HG03066 (cell line): ENCODE measurements around the gene ZNF718.
A peak's percentile ranks its signal among the peaks of the same experiment; 100 is the strongest.
"Not testable (repeated sequence)": the region's sequence is repeated elsewhere in the genome, so short reads cannot be mapped to it uniquely, and the experiment has no call there.

Experiments
- ATAC-seq: cut with Tn5 transposase; IDR thresholded peaks from one replicate; pipeline ENCODE4 v1.9.1; 2021; ENCODE audit warnings: low read depth; ENCODE audit not compliant: unreplicated experiment

Gene ZNF718

GRCh38 chr4:124275-125081, at the start of gene ZNF718:
ZNF718 (plus strand) TSS chr4:124501; CDS start chr4:124671, 170 bp downstream.
- peak; percentile 99 for ATAC-seq

GRCh38 chr4:85951-86350, 38.4 kb upstream of the ZNF718 start:
- ATAC-seq: no peak

GRCh38 chr4:86559-87324, 37.6 kb upstream of the ZNF718 start:
- not testable (repeated sequence) for ATAC-seq

- no peak for ATAC-seq
Observed at GRCh38 chr4:98386-98785, 25.9 kb upstream of the ZNF718 start.

- no peak for ATAC-seq
Observed at GRCh38 chr4:99863-100262, 24.4 kb upstream of the ZNF718 start.

GRCh38 chr4:107083-107443, 17.2 kb upstream of the ZNF718 start:
- no peak for ATAC-seq

GRCh38 chr4:107444-108429, 16.6 kb upstream of the ZNF718 start:
- no peak for ATAC-seq

GRCh38 chr4:112771-113170, 11.5 kb upstream of the ZNF718 start:
- ATAC-seq: no peak

- ATAC-seq: no peak
Observed at GRCh38 chr4:113732-114131, 10.6 kb upstream of the ZNF718 start.

GRCh38 chr4:114149-114548, 10.2 kb upstream of the ZNF718 start:
- no peak for ATAC-seq

GRCh38 chr4:116499-116898, 7.8 kb upstream of the ZNF718 start:
- no peak for ATAC-seq

- no peak for ATAC-seq
Observed at GRCh38 chr4:120616-121015, 3.7 kb upstream of the ZNF718 start.

- ATAC-seq: no peak
Observed at GRCh38 chr4:121408-122084, 2.8 kb upstream of the ZNF718 start.

GRCh38 chr4:123922-124274, 403 bp upstream of the ZNF718 start:
- ATAC-seq: not testable (repeated sequence)

GRCh38 chr4:125091-125771, 930 bp downstream of the ZNF718 start:
- ATAC-seq: peak; percentile 11

GRCh38 chr4:125833-126232, 1.5 kb downstream of the ZNF718 start:
- no peak for ATAC-seq

- no peak for ATAC-seq
Observed at GRCh38 chr4:132483-132882, 8.2 kb downstream of the ZNF718 start.

- ATAC-seq: no peak
Observed at GRCh38 chr4:138935-139334, 14.6 kb downstream of the ZNF718 start.

- no peak for ATAC-seq
Observed at GRCh38 chr4:139691-140090, 15.4 kb downstream of the ZNF718 start.

GRCh38 chr4:146621-147020, 22.3 kb downstream of the ZNF718 start:
- ATAC-seq: no peak
